ENCODE data around the gene PROK2.
A peak's percentile ranks its signal among the peaks of the same experiment; 100 is the strongest.

PROK2 gene

DNA sequence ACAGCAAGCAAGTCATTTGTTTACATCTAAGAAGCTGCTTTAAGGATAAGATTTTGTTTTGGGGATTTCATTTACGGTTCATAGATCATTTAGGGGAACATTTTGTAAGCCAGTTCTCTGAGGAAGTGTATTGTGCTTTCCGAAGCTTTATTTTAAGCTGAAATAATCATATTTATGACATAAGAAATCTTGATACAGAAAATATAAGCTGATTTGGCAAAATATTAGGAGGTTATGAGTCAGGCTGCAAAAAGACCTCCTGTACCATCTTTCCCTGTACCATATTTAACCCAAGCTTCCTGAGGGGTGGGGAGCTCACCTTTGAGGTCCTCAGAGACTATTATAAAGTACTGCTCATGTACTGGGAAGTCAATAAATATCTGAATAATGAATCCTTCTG lies 51.6 kb downstream of the PROK2 start:
- DNase-seq: no peak

DNA sequence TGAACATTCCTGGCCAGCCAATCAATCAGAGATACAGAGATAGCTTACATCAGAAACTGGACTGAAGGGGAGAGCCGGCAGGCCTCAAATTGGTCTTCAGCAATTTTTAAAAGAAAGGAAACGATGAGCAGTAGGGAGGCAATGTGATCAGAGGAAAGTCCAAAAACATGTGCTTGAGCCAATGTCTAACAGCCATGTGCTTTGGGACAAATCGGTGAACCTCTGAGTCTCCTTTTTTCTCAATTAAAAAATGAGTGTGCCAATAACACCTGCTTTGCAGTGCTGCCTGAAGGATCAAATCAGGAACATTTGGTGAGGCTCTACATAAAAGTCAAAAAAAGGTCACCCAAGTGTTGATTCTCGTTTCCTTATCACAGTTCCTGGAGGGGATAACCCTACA lies 52.3 kb downstream of the PROK2 start:
- no peak for DNase-seq

DNA sequence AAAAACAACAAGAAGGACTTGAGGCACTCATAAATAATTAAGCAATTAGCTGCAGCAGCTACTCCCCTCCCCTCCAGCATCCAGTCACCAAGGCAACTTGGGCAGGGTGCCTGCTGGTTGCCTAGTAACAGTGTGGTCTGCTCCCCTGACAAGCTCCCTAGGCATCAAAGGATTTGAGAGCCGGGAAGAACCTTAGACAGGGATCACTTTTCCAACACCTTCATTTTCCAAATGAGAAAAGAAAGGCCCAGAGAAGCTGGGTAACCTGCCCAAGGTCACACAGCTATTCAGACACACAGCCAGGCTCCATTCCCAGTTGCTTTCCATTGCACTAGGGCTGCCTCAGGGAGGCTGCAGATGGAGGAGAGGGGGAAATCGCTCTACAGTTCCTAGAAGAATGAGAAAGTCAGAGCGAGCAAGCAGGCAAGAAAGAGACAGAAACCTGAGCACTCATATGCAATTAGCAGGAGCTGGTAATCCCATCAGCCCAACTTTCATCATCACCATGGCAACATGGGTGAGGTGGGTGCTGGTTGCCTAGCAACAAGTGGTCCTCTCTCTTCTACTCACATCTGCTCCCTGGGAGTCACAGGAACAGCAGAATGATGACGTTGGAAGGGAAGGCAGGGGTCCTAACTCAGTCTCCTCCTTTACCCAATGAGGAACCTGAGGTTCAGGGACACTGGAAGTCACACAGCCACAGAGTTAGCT lies 56.2 kb downstream of the PROK2 start:
- DNase-seq: peak; percentile 79

DNA sequence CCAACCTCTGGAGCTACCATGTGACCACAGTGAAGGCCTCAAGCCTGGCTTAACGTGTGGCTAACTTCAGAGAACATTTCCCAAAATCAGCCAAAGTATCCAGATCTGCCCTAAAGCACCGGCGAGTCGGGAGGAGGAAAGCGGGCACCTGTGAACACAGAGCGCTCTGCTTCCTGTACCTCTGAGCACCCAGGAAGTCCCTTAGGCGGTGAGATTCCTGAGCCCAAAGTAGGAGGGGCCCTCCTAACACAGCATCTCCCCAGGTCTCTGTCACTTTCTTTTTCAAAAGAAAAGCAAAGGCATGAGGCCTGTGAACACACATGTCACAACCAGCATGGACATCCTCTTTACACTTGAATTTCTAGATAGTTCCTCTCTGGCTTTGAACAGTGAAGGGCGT lies 58.8 kb downstream of the PROK2 start:
- no peak for DNase-seq

- peak; percentile 60 for DNase-seq
Observed at GRCh38 chr3:71725271-71725991, 59.5 kb downstream of the PROK2 start, which contains the start of gene EIF4E3. Gene EIF4E3, minus strand, starts transcription at chr3:71725402. Its CDS starts 35 bp downstream, at chr3:71725367.

DNA sequence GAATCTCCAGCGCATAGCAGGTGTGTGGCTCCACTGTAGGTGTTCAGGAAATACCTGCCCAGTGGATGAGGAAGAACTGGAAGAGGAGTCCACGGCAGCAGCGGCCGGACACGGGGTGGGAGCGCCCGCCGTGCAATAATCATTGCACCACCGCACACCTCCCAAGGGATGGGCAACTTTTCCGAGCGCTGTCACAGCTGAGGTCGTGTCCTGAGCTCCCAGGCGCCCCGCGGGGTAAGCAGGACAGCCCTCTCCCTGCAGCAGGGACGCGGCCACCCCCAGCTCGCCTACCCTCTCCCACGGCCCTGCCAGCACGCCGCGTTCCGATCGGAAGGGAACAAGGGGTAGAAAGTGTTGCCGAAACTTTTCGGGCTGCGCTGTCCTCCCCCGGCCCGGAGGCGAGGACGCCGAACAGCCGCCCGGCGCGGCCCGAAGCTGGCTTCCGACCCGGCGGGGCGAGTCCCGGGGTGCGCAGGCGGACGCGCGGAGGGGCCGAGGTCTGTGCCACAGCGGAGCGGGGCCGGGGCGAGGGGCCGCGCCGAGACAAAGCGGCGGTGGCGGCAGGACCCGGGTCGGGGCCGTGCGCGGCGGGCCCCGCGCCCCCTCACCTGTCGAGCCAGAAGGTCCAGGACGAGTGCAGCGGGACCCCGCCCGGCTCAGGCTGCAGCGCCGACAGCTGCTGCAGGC lies 60.2 kb downstream of the PROK2 start:
- DNase-seq: peak; percentile 41

DNA sequence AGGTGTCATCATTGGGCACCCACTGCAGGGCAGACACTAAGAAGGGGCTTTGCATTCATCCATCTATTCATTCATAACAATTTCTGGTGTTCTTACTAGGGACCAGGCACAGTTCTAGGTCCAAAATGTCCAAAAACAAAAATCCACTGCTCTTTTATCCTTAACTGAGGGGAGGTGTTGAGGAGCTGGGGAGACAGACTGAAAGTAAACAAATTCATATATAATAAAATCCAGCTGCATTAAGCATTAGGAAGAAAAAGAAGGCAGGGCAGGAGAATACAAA lies 60.8 kb downstream of the PROK2 start:
- no peak for DNase-seq

DNA sequence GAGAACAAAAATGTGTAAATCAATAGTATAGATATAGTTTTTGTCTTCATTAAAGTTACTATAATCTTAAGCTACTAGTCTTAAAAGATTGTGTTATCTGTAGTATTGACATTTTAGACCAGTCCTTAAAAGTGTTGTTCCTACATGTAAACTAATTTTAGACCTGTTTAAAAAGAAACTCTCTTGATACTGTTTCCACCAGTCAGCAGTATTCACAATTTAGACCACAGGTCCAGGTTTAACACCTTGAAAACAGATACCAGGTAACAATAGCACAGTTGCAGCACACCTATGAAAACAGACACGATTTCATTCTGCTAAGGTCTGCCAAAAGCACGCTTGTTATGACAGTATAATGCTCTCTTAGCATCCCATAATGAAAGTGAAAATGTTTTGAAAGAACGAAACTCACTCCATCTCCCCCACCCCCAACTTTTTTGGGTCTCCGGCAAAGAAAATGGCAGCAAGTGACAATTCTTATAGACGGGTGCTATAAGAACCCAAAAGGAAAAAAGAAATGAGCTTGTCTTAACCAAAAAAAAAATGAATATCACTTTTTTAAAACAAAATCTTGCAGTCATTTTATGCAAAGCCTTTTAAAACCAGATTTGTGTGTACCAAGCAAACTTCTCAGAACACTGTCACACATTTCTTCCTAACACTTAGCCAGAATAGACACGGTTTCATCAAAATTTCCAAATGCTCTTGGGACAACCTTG lies 61.3 kb downstream of the PROK2 start:
- DNase-seq: no peak

GRCh38 chr3:71722693-71723092 lies 62.3 kb downstream of the PROK2 start:
- no peak for DNase-seq

Data from NCI-H69 (cell line).